ENCODE data around the gene ZNF774.

The ZNF774 gene

DNA sequence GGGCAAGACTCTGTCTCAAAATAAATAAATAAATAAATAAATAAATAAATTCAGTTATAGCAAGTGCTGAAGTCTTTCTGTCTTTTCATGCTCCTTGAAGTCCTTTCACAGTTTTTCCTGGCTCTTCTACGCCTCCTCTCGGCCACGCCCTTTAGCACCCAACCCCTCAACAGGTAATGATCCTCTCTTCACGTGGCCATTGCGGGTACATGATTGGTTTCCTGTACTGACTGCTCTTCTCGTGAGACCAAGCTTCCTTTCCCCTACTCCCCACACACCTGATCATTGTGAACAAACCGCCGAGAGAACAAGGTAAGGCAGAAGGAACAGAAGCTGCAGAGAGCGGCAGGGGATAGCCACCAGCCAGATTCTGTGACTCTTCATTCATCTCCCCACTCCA is 2.3 kb upstream of the ZNF774 start:
- H3K9me2 ChIP-seq (ENCODE audit: low read depth, low read length), result no peaks in the 10 kb centered on the region
- H4K20me1 ChIP-seq (ENCODE audit: insufficient read depth, low read length), result no peaks in the 10 kb centered on the region
- no peak overlapping the region for H3K4me3 ChIP-seq (ENCODE audit: low read depth, low read length, poor library complexity, severe bottlenecking)
- H3F3A ChIP-seq (ENCODE audit: insufficient read depth, low read length), result no peaks in the 10 kb centered on the region
- H2AFZ ChIP-seq (ENCODE audit: low read length), result no peak overlapping the region
- no peaks in the 10 kb centered on the region for H3K9me3 ChIP-seq (ENCODE audit: low read length)
- no peak overlapping the region for H3K9ac ChIP-seq (ENCODE audit: low read length)
- no peak overlapping the region for H3K27ac ChIP-seq (ENCODE audit: low read depth, low read length, poor library complexity, severe bottlenecking)
- no peaks in the 10 kb centered on the region for H3K27me3 ChIP-seq (ENCODE audit: insufficient read depth, low read length)
- TF ChIP-seq, protein P1, sequence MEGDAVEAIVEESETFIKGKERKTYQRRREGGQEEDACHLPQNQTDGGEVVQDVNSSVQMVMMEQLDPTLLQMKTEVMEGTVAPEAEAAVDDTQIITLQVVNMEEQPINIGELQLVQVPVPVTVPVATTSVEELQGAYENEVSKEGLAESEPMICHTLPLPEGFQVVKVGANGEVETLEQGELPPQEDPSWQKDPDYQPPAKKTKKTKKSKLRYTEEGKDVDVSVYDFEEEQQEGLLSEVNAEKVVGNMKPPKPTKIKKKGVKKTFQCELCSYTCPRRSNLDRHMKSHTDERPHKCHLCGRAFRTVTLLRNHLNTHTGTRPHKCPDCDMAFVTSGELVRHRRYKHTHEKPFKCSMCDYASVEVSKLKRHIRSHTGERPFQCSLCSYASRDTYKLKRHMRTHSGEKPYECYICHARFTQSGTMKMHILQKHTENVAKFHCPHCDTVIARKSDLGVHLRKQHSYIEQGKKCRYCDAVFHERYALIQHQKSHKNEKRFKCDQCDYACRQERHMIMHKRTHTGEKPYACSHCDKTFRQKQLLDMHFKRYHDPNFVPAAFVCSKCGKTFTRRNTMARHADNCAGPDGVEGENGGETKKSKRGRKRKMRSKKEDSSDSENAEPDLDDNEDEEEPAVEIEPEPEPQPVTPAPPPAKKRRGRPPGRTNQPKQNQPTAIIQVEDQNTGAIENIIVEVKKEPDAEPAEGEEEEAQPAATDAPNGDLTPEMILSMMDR (IDR thresholded peaks at IDR 0.05; ENCODE audit: low read length), result no peak
- no peak for TF ChIP-seq EZH2 (IDR thresholded peaks at IDR 0.05; ENCODE audit: borderline replicate concordance, low read length)
- H3K36me3 ChIP-seq (ENCODE audit: insufficient read depth, low read length), result no peaks in the 10 kb centered on the region
- peaks cover 12% of the 10 kb centered on the region for H3K4me1 ChIP-seq (ENCODE audit: insufficient read depth, low read length, severe bottlenecking)
- no peaks in the 10 kb centered on the region for H3K79me2 ChIP-seq (ENCODE audit: insufficient read depth, low read length)
- no peak overlapping the region for H3K4me2 ChIP-seq (ENCODE audit: low read length)

DNA sequence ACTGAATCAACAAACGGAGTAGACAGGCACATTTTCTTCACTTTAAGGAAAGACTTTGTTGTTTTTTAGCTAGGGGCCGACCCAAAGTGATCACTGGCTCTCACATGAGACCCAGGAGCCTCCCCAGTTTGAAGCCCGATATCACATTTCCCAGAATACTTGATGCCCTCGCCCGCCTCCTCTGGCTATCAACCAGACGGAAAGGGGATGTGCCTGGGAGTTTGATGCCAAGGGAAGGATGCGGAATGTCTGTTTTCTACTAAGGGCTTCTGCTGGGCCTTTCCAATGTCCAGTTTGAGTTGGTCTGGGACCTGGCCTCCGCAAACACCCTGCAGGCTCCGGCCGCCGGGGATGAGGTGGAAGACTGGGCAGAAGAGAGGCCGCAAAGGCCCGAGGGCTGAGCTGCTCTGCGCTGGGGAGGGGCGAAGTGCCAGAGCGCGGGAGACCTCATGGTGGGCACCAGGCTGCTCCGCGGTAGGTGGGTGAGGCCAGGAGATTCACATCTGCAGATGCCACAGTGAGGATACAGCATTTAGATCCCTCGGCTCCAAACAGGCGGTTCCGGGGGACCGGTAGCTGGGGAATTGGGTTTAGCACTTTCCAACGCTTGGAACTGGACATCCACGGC is 491 bp upstream of the ZNF774 start:
- Histone ChIP-seq H3K4me1 (ENCODE audit: insufficient read depth, low read length, severe bottlenecking) (peaks cover 12% of the 10 kb centered on the region), H3F3A (ENCODE audit: insufficient read depth, low read length) (no peaks in the 10 kb centered on the region), H3K9ac (ENCODE audit: low read length) (no peak overlapping the region), H3K4me3 (ENCODE audit: low read depth, low read length, poor library complexity, severe bottlenecking) (peak overlapping the region; percentile 70), H2AFZ (ENCODE audit: low read length) (peak overlapping the region; percentile 42; the same call in 1 of the 2 replicates), H3K27ac (ENCODE audit: low read depth, low read length, poor library complexity, severe bottlenecking) (no peak overlapping the region), H4K20me1 (ENCODE audit: insufficient read depth, low read length) (no peaks in the 10 kb centered on the region), H3K36me3 (ENCODE audit: insufficient read depth, low read length) (no peaks in the 10 kb centered on the region), H3K9me3 (ENCODE audit: low read length) (no peaks in the 10 kb centered on the region), H3K27me3 (ENCODE audit: insufficient read depth, low read length) (no peaks in the 10 kb centered on the region), H3K4me2 (ENCODE audit: low read length) (peak overlapping the region; percentile 86), H3K79me2 (ENCODE audit: insufficient read depth, low read length) (no peaks in the 10 kb centered on the region), H3K9me2 (ENCODE audit: low read depth, low read length) (no peaks in the 10 kb centered on the region)
- TF ChIP-seq, protein P1 (IDR thresholded peaks at IDR 0.05; ENCODE audit: low read length), result no peak

DNA sequence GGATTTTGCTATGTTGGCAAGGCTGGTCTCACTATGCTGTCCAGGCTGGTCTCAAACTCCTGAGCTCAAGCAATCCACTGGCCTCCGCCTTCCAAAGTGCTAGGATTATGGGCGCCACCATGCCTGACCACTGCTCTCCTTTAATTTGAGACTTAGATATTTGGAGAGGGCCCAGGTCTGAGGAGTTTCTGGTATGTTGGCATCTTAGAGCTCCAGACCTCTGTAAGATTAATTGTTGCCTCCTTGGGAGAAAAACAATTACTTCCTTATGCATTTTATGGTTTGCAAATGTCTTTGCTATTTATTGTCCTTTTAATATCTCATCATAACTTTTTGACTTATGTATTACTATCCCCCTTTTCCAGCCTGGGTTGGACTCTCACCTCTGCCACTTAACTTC is 2.9 kb downstream of the ZNF774 start:
- TF ChIP-seq, protein P1 (IDR thresholded peaks at IDR 0.05; ENCODE audit: low read length), result no peak
- TF ChIP-seq EZH2 (IDR thresholded peaks at IDR 0.05; ENCODE audit: borderline replicate concordance, low read length), result no peak
- no peaks in the 10 kb centered on the region for H3F3A ChIP-seq (ENCODE audit: insufficient read depth, low read length)
- peaks cover 12% of the 10 kb centered on the region for H3K4me1 ChIP-seq (ENCODE audit: insufficient read depth, low read length, severe bottlenecking)
- no peaks in the 10 kb centered on the region for H4K20me1 ChIP-seq (ENCODE audit: insufficient read depth, low read length)
- H3K4me3 ChIP-seq (ENCODE audit: low read depth, low read length, poor library complexity, severe bottlenecking), result no peak overlapping the region
- H3K4me2 ChIP-seq (ENCODE audit: low read length), result no peak overlapping the region
- H3K9me2 ChIP-seq (ENCODE audit: low read depth, low read length), result no peaks in the 10 kb centered on the region
- no peak overlapping the region for H3K9ac ChIP-seq (ENCODE audit: low read length)
- no peaks in the 10 kb centered on the region for H3K27me3 ChIP-seq (ENCODE audit: insufficient read depth, low read length)
- no peak overlapping the region for H2AFZ ChIP-seq (ENCODE audit: low read length)
- H3K79me2 ChIP-seq (ENCODE audit: insufficient read depth, low read length), result no peaks in the 10 kb centered on the region
- no peak overlapping the region for H3K27ac ChIP-seq (ENCODE audit: low read depth, low read length, poor library complexity, severe bottlenecking)
- H3K9me3 ChIP-seq (ENCODE audit: low read length), result no peaks in the 10 kb centered on the region
- no peaks in the 10 kb centered on the region for H3K36me3 ChIP-seq (ENCODE audit: insufficient read depth, low read length)
